Cortex of kidney (tissue), 1 donor: ENCODE data around the gene APBB1IP.
"Not testable (repeated sequence)": the region's sequence is repeated elsewhere in the genome, so short reads cannot be mapped to it uniquely, and the experiment has no call there.

Source experiments
- DNase-seq: peaks from one replicate; lab custom pipeline; 2025; lab: John Stamatoyannopoulos, UW

APBB1IP gene

DNA sequence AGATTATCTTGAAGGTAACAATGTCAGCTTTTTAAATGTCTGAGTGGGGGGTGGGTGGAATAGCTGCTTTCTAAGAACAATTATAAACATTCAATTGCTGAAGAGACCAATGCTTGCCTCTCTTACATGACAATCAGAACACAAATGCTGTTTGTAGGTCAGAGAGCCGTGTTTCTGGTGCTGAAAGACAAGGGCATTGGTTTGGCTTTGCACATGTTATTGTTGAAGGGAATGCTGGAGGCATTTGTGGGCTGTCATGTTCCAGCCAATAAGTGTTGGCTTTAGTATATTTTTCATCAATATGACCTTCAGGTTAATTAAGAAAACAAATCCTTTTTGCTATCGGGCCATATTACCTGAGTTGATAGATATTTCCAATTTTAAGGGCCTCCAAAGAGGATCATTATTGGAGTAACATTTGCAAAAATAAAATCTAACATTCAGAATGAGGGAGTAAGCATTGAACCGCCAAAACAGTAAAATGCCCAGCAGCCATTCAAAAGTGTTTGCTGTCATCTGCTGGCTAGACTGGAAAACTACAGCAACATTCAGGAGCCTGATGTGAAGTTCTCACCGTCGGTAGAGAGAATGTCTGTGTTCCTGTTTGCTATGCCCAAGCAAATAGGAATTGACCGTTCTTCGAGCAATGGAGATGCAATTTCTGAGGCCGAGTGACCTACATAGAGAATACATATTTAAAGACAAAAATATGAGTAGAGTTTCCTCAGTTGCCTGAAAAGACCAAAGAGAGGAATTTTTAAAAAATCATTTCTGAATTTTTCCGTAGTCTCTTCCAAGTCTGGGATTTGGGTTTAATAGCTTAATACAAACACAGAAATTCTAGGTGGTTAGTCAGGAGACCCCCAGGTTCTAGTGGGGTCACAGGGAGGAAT, 118.9 kb downstream of the APBB1IP start:
- no peak for DNase-seq

DNA sequence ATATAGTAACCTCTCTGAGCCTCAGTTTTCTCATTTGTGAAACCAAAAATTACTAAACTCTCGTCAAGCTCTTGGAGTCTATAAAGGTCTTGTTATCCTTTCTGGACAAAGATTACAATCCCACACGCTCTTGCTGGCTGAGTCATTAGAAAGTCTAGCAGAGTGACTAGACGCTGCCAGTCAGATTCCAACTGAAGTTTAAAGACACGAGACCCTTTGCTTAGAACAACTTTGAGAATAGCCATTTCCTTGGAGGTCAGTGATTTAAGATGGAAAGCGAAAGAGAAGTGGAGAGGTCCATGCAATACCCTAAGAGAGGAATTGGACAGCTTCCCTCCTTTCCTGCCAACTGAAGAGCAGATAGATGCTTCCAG, 119.5 kb downstream of the APBB1IP start:
- DNase-seq: no peak

DNA sequence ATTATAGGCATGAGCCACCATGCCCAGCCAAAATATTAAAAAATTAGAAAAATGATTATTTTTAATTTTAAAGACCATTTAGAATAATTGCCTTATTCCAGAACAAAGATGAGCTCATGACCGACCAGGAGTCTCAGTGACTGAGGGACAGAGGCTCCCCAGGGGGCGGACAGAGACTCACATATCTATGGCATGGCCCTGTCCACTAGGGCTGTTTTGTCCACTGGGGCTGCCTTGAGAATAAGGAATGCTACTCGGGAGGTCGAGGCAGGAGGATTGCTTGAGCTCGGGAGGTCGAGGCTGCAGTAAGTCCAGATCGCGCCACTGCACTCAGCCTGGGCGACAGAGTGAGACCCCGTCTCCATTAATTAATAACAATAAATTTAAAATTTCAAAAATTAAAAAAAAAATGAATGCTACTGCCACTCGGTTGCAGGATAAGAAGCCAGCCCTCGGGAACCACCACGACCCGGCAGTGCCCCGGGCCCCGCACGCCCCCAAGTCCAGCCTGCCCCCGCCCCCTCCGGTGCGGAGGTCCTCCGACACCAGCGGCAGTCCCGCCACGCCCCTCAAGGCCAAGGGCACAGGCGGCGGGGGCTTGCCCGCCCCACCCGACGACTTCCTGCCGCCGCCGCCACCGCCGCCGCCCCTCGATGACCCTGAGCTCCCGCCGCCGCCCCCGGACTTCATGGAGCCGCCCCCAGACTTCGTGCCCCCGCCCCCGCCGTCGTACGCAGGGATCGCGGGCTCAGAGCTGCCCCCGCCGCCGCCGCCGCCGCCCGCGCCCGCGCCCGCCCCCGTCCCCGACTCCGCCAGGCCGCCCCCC, 128.6 kb downstream of the APBB1IP start:
- DNase-seq: no peak

DNA sequence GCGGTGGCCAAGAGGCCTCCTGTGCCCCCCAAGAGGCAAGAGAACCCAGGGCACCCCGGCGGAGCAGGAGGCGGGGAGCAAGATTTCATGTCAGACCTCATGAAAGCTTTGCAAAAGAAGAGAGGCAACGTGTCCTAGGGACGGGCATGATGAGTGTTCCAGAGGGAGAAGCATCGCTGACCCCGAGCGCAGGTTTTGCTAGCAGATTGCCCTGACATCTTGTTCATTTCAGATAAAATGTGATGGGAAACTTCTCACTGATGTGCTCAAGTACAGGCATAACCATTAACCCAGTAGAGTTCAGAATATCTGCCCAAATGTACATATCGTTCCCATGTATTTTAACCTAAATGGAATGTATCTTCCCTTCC, 129.2 kb downstream of the APBB1IP start:
- no peak for DNase-seq

DNA sequence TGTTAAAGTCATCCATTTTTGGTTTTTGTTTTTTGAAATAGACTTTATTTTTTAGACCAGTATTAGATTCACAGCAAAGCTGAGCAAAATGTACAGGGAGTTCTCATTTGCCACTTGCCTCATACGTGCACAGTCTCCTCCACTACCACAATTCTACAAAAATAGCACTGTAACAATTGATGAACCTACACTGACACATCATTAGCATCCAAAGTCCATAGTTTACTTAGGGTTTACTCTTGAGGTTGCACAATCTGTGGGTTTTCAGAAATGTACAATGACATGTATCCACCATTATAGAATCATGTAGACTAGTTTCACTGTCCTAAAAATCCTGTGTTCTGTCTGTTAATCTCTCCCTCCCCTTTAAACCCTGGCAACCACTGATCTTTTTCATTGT, 133.5 kb downstream of the APBB1IP start:
- no peak for DNase-seq

DNA sequence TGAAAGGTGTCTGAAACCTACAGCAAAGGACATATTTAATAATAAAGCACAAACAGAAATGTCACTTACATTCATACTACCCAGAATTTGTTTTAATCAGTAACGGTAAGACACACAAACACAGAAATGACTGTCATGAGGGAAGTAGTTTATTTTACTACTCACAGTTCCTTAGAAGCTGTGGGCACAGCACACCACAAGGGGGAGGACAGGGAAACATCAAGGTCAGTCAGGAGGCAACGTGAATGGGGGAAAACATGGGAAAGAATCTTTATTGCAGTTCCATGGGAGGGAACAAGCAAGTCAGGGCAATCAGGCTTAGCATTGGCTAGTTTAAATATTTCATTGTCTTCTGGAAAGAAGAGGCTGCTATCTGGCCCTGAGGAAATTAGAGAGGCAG, 135.5 kb downstream of the APBB1IP start:
- DNase-seq: no peak

DNA sequence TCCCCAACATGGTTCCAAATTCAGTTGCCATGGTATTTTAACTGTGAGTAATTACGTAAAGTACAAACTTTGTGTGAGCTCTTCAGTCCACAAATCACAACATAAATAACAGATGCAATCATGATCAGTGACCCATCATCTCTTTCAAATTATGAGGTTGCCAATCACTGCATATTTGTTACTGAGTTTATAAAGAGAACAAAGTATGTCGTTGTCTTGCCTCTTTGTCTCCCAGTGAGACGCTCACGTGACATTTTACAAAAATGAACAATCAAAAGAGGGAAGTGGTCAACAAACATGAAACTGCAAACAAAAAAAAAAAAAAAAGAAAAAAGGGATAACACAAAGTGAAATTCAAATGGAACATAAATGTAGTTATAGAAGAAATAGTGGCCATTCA, 136.6 kb downstream of the APBB1IP start:
- DNase-seq: no peak

DNA sequence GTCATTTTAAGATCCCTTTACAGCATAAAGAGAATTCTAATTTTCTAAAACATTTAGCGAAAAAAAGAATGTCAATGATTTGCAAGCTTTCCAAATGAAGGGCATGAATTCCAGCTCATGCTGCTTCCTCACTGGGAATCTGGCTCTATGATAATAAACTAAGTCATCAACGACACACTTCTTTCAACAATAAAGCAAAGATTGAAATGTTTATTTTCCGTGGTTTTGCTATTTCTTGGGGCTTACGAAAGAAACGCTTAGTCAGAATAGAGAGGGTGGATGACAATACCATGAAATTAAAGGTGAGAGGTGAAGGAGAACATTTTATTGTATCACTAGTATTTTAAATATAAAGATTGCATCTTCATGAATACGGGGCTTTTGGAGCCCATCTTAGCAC, 140.2 kb downstream of the APBB1IP start:
- not testable (repeated sequence) for DNase-seq

DNA sequence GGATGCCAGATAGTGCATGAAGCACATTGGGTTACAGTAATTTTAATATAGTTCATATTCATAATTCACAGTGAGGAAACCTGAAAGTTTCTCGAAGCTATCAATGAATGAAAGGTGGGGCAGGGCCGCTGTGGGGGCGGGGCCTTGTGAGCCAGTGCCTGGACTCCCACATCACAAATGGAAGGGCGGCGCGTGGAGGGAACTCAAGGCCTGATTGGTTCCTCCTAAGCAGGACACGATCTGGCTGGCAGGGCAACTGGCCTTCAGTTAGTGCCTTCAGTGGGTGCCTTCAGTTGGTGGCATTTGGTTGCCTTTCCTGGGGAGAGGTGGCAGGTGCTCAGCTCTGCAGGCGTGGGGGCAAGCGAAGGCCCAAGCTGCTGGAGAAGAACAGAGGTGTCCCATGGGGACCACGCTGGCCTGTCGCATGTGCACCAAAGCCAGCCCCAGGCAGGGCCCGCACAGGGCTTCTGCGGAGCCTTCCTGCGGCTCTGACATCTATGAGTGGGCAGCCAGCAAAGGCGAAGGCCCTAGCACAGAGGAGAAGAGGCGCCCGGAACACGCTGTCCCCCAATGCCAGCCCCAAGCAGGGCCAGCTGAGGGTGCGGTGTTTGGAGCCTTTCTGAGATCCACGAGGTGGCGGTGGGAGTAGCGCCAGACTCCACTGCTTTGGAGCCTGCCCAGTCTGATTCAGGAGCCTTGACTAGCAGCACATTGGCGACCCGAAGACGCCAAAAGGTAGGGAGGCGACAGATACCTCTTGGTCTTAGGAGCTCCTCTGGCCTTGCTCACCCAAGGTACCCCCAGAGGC, 141.3 kb downstream of the APBB1IP start:
- no peak for DNase-seq

DNA sequence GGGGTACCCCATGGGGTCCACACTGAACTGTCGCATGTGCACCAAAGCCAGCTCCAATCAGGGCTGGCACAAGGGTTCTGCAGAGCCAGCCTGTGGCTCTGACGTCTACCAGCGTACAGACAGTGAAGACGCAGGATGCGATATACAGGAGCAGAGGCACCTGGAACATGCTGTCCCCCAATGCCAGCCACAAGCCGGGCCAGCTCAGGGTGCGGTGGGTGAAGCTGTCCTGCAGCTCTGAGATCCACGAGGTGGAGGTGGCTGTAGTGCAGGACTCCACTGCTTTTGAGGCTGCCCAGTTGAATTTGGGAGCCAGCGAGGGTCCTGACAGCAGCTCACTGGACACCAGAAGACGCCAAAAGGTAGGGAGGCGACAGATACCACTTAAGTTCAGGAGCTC, 148.1 kb downstream of the APBB1IP start:
- DNase-seq: no peak

DNA sequence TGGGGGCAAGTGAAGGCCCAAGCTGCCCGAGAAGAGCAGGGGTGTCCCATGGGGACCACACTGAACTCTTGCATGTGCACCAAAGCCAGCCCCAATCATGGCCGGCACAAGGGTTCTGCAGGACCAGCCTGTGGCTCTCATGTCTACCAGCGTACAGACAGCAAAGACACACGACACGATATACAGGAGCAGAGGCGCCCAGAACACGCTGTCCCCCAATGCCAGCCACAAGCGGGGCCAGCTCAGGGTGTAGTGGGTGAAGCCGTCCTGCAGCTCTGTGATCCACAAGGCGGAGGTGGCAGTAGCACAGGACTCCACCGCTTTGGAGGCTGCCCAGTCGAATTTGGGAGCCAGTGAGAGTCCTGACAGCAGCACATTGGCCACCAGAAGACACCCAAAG, 150.5 kb downstream of the APBB1IP start:
- DNase-seq: no peak

DNA sequence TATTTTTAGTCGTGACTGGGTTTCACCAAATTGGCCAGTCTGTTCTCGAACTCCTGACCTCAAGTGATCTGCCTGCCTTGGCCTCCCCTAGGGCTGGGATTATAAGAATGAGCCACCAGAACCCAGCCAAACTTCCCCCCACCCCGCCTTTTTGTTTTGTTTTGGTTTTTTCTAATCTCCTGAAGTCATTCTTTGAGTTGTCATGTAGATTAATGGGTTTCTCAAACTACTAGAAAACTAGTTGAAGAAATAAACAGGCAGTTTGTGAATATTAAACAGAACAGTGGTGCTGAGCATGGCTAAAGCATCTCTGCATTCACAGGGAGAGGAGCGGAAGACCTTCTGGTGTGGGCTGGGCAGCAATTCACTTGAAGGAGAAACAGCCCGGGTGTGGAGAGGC, 151.7 kb downstream of the APBB1IP start:
- not testable (repeated sequence) for DNase-seq

DNA sequence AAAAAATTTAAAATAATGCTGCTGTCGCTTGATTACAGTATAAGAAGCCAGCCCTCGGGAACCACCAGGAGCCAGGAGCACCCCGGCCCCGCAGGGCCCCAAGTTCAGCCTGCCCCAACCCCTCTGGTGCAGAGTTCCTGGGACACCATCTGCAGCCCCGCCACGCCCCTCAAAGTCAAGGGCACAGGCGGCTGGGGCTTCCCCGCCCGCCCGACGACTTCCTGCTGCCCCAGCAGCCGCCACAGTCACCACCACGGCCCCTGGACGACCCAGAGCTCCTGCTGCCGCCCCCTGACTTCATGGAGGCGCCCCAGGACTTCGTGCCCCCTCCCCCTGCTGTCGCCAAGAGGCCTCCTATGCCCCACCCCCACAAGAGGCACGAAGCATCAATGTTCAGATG, 155.8 kb downstream of the APBB1IP start:
- DNase-seq: no peak

DNA sequence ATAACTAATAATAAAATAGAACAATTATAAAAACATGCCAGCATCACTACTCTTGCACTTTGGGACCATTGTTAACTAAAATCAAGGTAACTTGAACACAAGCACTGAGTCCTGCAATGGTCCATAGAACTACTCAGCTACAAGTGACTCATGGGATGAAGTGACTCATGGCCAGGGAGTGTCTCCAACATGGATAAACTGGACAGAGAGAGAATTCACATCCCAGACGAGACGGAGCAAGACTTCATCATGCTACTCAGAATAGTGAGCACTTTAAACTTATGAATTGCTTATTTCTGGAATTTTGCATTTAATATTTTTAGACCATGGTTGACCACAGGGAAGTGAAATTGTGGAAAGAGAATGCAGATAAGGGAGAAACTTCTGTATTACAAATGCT, 165.1 kb downstream of the APBB1IP start:
- not testable (repeated sequence) for DNase-seq

DNA sequence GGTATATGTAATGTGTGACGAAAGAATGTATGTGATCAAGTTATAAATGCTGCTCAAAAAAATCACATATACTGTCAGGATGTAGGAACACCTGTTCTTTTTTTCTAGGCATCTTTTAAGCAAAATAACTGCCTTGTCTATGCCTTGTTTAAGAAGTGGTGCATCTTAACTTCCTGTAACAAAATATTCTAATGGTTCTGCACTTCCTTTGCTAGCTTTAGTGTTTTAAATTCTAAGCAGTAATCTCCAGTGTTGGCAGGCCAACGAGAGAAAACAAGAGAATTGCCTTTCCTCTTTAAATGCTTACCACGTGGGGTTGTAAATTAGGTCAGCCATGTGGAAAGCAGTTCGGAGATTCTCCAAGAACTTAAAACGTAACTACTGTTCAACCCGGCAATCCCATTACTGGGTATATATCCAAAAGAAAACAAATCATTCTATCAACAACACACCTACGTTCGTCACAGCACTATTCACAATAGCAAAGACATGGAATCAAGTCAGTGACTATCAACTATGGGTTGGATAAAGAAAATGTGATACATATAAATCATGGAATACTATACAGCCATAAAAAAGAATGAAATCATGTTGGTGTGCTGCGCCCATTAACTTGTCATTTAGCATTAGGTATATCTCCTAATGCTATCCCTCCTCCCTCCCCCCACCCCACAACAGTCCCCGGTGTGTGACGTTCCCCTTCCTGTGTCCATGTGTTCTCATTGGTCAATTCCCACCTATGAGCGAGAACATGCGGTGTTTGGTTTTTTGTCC, 166.4 kb downstream of the APBB1IP start:
- not testable (repeated sequence) for DNase-seq

DNA sequence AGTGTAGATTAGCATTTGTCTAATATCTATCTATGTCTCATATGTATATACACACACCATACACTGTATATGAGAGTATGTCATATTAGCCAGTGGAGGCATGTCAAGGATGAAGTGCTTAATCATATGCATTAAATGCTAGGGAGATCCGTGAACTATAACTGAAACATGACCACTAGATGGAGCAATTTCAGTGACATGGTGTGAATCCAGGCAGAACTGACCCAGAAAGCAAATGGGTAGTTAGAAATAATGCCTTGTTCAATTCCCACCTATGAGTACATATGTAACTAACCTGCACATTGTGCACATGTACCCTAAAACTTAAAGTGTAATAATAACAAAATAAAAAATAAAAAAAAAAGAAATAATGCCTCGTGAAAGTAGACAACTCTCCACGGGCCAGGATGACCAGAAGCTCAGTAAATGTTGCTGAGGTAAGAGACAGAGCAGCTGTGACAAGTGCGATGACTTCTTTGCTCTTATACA, 168.3 kb downstream of the APBB1IP start:
- DNase-seq: not testable (repeated sequence)

DNA sequence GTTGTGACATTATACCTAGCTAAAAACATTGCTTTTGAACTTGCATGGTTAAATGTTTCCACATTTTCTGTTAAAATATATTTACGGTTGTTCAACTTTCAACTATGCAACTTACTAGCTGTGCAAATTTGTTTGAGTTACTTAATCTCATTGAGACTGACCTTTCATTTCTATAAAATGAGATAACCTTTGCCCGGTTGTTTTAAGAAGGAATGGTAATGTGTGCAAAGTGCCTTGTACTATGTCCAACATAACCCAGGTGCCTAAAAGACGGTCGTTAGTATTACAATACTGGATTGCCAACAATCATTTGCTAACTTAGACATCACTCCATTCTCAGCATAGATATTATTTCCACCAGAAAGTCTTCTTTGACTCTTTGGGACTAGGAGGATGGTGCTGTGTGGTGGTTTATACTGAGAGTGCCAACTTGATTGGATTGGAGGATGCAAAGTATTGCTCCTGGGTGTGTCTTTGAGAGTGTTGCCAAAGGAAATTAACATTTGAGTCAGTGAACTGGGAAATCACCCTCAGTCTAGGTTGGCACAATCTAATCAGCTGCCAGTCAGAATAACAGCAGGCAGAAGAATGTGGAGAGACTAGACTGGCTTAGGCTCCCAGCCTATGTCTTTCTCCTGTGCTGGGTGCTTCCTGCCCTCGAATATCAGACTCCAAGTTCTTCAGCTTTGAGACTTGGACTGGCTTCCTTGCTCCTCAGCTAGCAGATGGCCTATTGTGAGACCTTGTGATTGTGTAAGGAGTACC, 174.2 kb downstream of the APBB1IP start:
- no peak for DNase-seq
